ENCODE results near the gene BRD4. TPM values are rescaled to one million over a fixed set of nuclear protein-coding genes. Genes with fewer than 3 reads are reported as not detected.

Gene BRD4
- total RNA-seq, 1 experiment from 2014 or later, result 189 TPM

GRCh38 chr19:15374796-15375440 is 42.6 kb upstream of the BRD4 start:
- Mint-ChIP-seq H3K27me3 (ENCODE audit: insufficient read depth, unreplicated experiment) (no peaks in the 10 kb centered on the region), H3K36me3 (ENCODE audit: insufficient read depth, unreplicated experiment) (peaks cover 84% of the 10 kb centered on the region), H3K4me1 (ENCODE audit: insufficient read depth, unreplicated experiment) (peaks cover 8% of the 10 kb centered on the region), H3K27ac (ENCODE audit: low read depth, unreplicated experiment) (no peak overlapping the region), H3K9me3 (ENCODE audit: unreplicated experiment) (no peaks in the 10 kb centered on the region), H3K4me3 (ENCODE audit: unreplicated experiment) (no peak overlapping the region)
- no peak for DNase-seq (ENCODE audit: unreplicated experiment)
- ChIA-PET CTCF (interaction anchor here (0.6 to 1.5 kb wide), 3 partner anchors 92 to 600 kb away, joined by 3 to 4 read pairs (median 4); no protein-coding TSS in a partner anchor), POLR2A (interaction anchor here (0.7 kb wide), 1 partner anchor 650 kb away, joined by 3 read pairs; no protein-coding TSS in a partner anchor)
- BruUV-seq (replicated peaks), result no TSS peak
- TF ChIP-seq CTCF (IDR thresholded peaks at IDR 0.05; ENCODE audit: unreplicated experiment), result no peak
- intact Hi-C loops (cut with micrococcal nuclease), result loop anchor here (5.0 kb wide), 1 partner anchor 198 kb away; no protein-coding TSS in a partner anchor

DNA sequence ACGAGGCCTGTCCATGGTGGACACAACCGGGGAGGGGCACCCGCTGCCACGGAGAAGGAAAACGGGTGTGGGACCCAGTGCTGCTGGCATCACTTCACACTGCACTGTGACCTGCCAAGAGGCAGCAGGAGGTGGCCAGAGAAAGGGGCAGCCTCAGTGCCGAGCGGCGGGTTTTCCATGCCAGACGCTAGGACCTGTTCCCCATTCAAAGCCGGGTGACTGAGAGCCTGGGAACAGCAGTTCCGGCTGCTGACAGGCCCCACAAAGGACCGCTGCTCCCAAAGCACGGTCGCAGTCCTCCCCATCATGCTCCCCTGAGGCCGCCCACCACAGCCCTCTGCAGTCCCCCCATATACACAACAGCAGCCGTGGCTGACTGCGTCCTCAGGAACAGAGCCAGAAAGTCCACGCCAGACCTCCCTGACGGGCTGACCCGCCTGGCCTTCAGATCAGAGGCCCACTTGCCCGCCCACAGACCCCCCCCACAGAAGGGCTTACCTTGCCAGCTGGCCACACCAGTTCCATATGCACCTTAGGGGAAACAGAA is 41.8 kb upstream of the BRD4 start:
- no peak for TF ChIP-seq CTCF (IDR thresholded peaks at IDR 0.05; ENCODE audit: unreplicated experiment)
- Mint-ChIP-seq H3K9me3 (ENCODE audit: unreplicated experiment) (no peaks in the 10 kb centered on the region), H3K4me3 (ENCODE audit: unreplicated experiment) (no peak overlapping the region), H3K36me3 (ENCODE audit: insufficient read depth, unreplicated experiment) (peaks cover 83% of the 10 kb centered on the region), H3K27me3 (ENCODE audit: insufficient read depth, unreplicated experiment) (no peaks in the 10 kb centered on the region), H3K4me1 (ENCODE audit: insufficient read depth, unreplicated experiment) (peaks cover 8% of the 10 kb centered on the region), H3K27ac (ENCODE audit: low read depth, unreplicated experiment) (no peak overlapping the region)
- ChIA-PET CTCF (no interaction called here), POLR2A (no interaction called here)
- BruUV-seq (replicated peaks), result no TSS peak
- no peak for DNase-seq (ENCODE audit: unreplicated experiment)
- intact Hi-C loops (cut with micrococcal nuclease), result no loop called here

GRCh38 chr19:15373644-15374043 is 41.3 kb upstream of the BRD4 start:
- H3K4me3 Mint-ChIP-seq (ENCODE audit: unreplicated experiment), result no peak overlapping the region
- H3K4me1 Mint-ChIP-seq (ENCODE audit: insufficient read depth, unreplicated experiment), result peaks cover 8% of the 10 kb centered on the region
- no peaks in the 10 kb centered on the region for H3K27me3 Mint-ChIP-seq (ENCODE audit: insufficient read depth, unreplicated experiment)
- POLR2A ChIA-PET, result no interaction called here
- peaks cover 87% of the 10 kb centered on the region for H3K36me3 Mint-ChIP-seq (ENCODE audit: insufficient read depth, unreplicated experiment)
- CTCF ChIA-PET, result no interaction called here
- DNase-seq (ENCODE audit: unreplicated experiment), result no peak
- no peaks in the 10 kb centered on the region for H3K9me3 Mint-ChIP-seq (ENCODE audit: unreplicated experiment)
- intact Hi-C loops (cut with micrococcal nuclease), result no loop called here
- no TSS peak for BruUV-seq (replicated peaks)
- TF ChIP-seq CTCF (IDR thresholded peaks at IDR 0.05; ENCODE audit: unreplicated experiment), result no peak
- no peak overlapping the region for H3K27ac Mint-ChIP-seq (ENCODE audit: low read depth, unreplicated experiment)

- no peak for DNase-seq (ENCODE audit: unreplicated experiment)
- intact Hi-C loops (cut with micrococcal nuclease), result no loop called here
- no peaks in the 10 kb centered on the region for H3K9me3 Mint-ChIP-seq (ENCODE audit: unreplicated experiment)
- no peaks in the 10 kb centered on the region for H3K27me3 Mint-ChIP-seq (ENCODE audit: insufficient read depth, unreplicated experiment)
- H3K27ac Mint-ChIP-seq (ENCODE audit: low read depth, unreplicated experiment), result no peak overlapping the region
- no peak for TF ChIP-seq CTCF (IDR thresholded peaks at IDR 0.05; ENCODE audit: unreplicated experiment)
- H3K4me3 Mint-ChIP-seq (ENCODE audit: unreplicated experiment), result no peak overlapping the region
- ChIA-PET CTCF (no interaction called here), POLR2A (no interaction called here)
- H3K36me3 Mint-ChIP-seq (ENCODE audit: insufficient read depth, unreplicated experiment), result peaks cover 95% of the 10 kb centered on the region
- no TSS peak for BruUV-seq (replicated peaks)
- peaks cover 8% of the 10 kb centered on the region for H3K4me1 Mint-ChIP-seq (ENCODE audit: insufficient read depth, unreplicated experiment)
These were observed 40.6 kb upstream of the BRD4 start for GRCh38 chr19:15372891-15373301.
